GM19351 (cell line): ENCODE measurements around the gene CHODL.

Source experiments
- ATAC-seq: cut with Tn5 transposase; IDR thresholded peaks from one replicate; pipeline ENCODE4 v1.9.1; 2021; ENCODE audit warnings: mild to moderate bottlenecking, moderate library complexity; ENCODE audit not compliant: unreplicated experiment

CHODL gene

DNA sequence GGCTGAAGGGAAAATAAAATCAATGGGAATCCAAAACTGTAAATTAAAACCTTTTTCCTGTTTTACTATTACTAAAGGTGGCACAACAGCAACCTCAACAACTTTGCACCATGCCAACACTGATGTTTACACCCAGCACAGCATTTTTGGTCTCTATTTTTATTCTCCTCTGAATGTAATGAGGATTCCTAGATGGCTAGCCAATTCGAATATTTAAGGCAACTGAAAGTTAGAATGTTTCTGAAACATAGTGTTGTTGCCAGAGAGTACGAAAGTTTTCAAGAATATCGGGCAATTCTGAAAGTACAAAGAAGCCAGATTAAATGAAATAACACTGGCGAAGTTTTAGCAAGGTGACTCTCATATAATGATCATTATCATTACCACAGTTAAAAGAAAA, 40.7 kb downstream of the CHODL start:
- no peak for ATAC-seq

DNA sequence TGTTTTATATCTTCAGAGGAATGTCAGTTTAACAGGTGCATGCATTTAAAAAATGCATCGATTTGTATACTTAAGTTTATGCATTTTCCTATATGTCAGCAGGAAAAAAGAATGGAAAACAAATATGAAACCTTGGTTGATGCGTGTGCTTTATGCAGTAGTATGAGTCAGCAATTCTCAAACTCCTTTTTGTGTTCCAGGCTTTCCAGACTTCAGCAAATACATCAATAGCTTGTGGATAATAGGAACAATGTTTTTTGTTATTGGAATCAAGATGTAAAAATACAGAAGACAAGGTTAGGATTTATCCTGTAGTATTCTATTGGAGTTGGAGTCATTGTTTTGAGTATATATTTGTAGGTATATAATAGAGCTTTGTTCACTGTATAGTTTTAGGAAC, 45.2 kb downstream of the CHODL start:
- ATAC-seq: no peak

DNA sequence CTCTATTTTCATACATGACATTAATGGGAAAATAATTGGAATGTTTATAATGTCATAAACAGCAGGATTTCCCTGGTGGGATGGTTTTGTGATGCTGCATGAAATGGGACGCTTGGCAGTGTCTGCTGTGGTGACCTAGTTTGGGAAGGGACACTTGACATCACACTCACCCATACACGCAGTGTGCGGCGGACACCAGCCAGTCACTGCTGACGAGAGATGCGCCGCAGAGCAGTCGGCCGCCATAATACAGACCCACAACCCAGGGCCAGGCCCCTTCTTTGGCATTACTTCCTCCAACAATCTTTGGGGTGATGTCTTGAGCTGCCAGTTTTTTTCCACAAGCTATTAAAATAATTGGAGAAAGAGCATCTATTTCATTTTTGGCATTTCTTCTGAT, 49.5 kb downstream of the CHODL start:
- no peak for ATAC-seq

DNA sequence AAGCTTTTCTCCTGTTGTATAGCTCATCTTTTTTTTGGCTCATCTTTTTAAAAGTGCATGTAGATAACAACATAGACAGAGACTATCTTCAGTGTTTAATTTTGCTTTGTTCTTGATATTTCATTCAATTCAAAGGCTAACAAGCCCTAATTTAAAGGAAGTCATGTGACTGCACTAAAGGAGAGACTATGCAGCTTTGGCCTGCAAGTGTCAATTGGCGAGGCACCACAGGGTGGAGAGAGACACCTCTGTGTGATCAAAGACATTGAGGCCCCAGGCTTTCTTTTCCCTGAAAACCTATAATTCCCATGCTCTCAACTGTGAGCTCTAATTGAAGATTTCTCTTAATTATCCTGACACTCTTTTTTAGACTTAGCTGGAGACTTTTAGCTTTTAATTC, 53.6 kb downstream of the CHODL start:
- ATAC-seq: no peak
